GM10248 (cell line): ENCODE data around the gene AVEN.

Source experiments
- CTCF ChIA-PET: fragments of 300-600 bp; sonication (Branson Sonifier 250); formaldehyde crosslinking; extraction: SDS; loops from one replicate; lab custom pipeline; 2021; ENCODE audit warnings: antibody characterized with exemption; lab: Yijun Ruan, JAX
- POLR2A ChIA-PET: fragments of 350-650 bp; sonication (Branson Sonifier 250); formaldehyde crosslinking; extraction: SDS; loops from one replicate; lab custom pipeline; 2020; ENCODE audit warnings: antibody characterized with exemption; lab: Yijun Ruan, JAX
- DNase-seq: peaks from one replicate; pipeline ENCODE4 v3.0.0; 2012; ENCODE audit errors: extremely low spot score
- CTCF ChIP-seq: IDR thresholded peaks from 2 replicates; pipeline ENCODE4 v1.5.1; 2012; ENCODE audit warnings: mild to moderate bottlenecking, low read depth; ENCODE audit errors: extremely low read depth, missing control alignments, control extremely low read depth

AVEN gene

GRCh38 chr15:33955945-33956344 lies 83.1 kb downstream of the AVEN start:
- TF ChIP-seq CTCF = no peak
- no peak for DNase-seq
- ChIA-PET CTCF (no interaction called here), POLR2A (no interaction called here)

GRCh38 chr15:33946152-33946551 lies 92.9 kb downstream of the AVEN start:
- no peak for DNase-seq
- TF ChIP-seq CTCF = no peak
- CTCF ChIA-PET = interaction anchor here (1.5 kb wide), 1 partner anchor 23 kb away, joined by 3 read pairs; the partner anchor contains the start of gene CHRM5
- POLR2A ChIA-PET = no interaction called here

- DNase-seq = no peak
- TF ChIP-seq CTCF = no peak
- POLR2A ChIA-PET = no interaction called here
- CTCF ChIA-PET = no interaction called here
Measured at GRCh38 chr15:33941279-33942063, 97.5 kb downstream of the AVEN start.

GRCh38 chr15:33934921-33935320 lies 104.1 kb downstream of the AVEN start:
- TF ChIP-seq CTCF = no peak
- CTCF ChIA-PET = no interaction called here
- POLR2A ChIA-PET = no interaction called here
- DNase-seq = no peak

GRCh38 chr15:33934396-33934795 lies 104.6 kb downstream of the AVEN start:
- ChIA-PET CTCF (no interaction called here), POLR2A (no interaction called here)
- TF ChIP-seq CTCF = no peak
- DNase-seq = no peak

GRCh38 chr15:33932734-33933133 lies 106.3 kb downstream of the AVEN start:
- ChIA-PET CTCF (interaction anchor here (1.4 kb wide), 1 partner anchor 33 kb away, joined by 3 read pairs; no protein-coding TSS in a partner anchor), POLR2A (no interaction called here)
- no peak for TF ChIP-seq CTCF
- no peak for DNase-seq
